SU-DHL-6 (cell line): ENCODE data around the gene KCNIP4.

ENCODE experiments used
- H2AFZ ChIP-seq: fragments of 200-600 bp; sonication (generic); 2 replicates; pipeline ENCODE4 v1.6.1; 2014; ENCODE audit warnings: low read depth, mild to moderate bottlenecking, moderate library complexity, mixed read lengths, antibody characterized with exemption, low read length; ENCODE audit not compliant: severe bottlenecking
- H3F3A ChIP-seq: fragments of 200-600 bp; shearing (Covaris generic); 2 replicates; pipeline ENCODE4 v1.6.0; 2016; ENCODE audit warnings: antibody characterized with exemption, mild to moderate bottlenecking; ENCODE audit not compliant: insufficient read depth
- H3K27ac ChIP-seq: fragments of 200-600 bp; sonication (generic); 2 replicates; pipeline ENCODE4 v1.5.1; 2016; ENCODE audit warnings: low read depth, mild to moderate bottlenecking, low read length, moderate library complexity, mixed read lengths
- H3K27me3 ChIP-seq: fragments of 200-600 bp; sonication (generic), shearing (Covaris generic); 2 replicates; pipeline ENCODE4 v1.6.0; 2014; ENCODE audit warnings: mild to moderate bottlenecking, low read length
- H3K36me3 ChIP-seq: fragments of 200-600 bp; sonication (generic); 2 replicates; pipeline ENCODE4 v1.6.1; 2014; ENCODE audit warnings: mild to moderate bottlenecking, low read length, mixed read lengths
- H3K4me2 ChIP-seq: fragments of 300-600, 200-600 bp; shearing (Covaris generic), sonication (generic); 2 replicates; pipeline ENCODE4 v1.6.0; 2014; ENCODE audit warnings: low read length, low read depth, mild to moderate bottlenecking; ENCODE audit not compliant: poor library complexity, severe bottlenecking
- H3K4me3 ChIP-seq: fragments of 200-600 bp; sonication (generic); 2 replicates; pipeline ENCODE4 v1.5.1; 2014; ENCODE audit warnings: antibody characterized with exemption, low read length, mild to moderate bottlenecking, mixed read lengths; ENCODE audit not compliant: insufficient read depth, poor library complexity, severe bottlenecking
- H3K79me2 ChIP-seq: fragments of 200-600 bp; sonication (generic); 2 replicates; pipeline ENCODE4 v1.6.1; 2014; ENCODE audit warnings: mild to moderate bottlenecking, low read length, moderate library complexity; ENCODE audit not compliant: insufficient read depth
- H3K9ac ChIP-seq: fragments of 200-600 bp; sonication (generic); 2 replicates; pipeline ENCODE4 v1.7.0; 2014; ENCODE audit warnings: mild to moderate bottlenecking, low read length
- H3K9me2 ChIP-seq: fragments of 200-600 bp; sonication (generic); replicated peaks from 2 replicates; pipeline ENCODE4 v1.6.1; 2014; ENCODE audit warnings: low read length; ENCODE audit not compliant: insufficient read depth
- H3K9me3 ChIP-seq: fragments of 200-600 bp; sonication (generic); 2 replicates; pipeline ENCODE4 v1.6.1; 2014; ENCODE audit warnings: low read length, mixed read lengths; ENCODE audit not compliant: insufficient read depth
- H4K20me1 ChIP-seq: fragments of 200-600 bp; sonication (generic); 2 replicates; pipeline ENCODE4 v1.6.1; 2014; ENCODE audit warnings: low read depth, mild to moderate bottlenecking, antibody characterized with exemption, low read length, moderate library complexity, mixed read lengths
- EZH2phosphoT487 ChIP-seq: fragments of 200-600 bp; sonication (generic), shearing (Covaris generic); conservative IDR thresholded peaks from 2 replicates; pipeline ENCODE4 v1.6.1; 2018; ENCODE audit warnings: mild to moderate bottlenecking, antibody characterized with exemption, low read length, moderate library complexity, mixed read lengths
- TF ChIP-seq, protein P1 (sequence below): fragments of 200-600 bp; sonication (generic); IDR thresholded peaks from one replicate; pipeline ENCODE4 v1.5.1; 2017; ENCODE audit warnings: antibody characterized with exemption, mild to moderate bottlenecking, low read length, moderate library complexity; ENCODE audit not compliant: insufficient read depth, poor library complexity, severe bottlenecking

The KCNIP4 gene

GRCh38 chr4:21041708-21042107 is 906.9 kb downstream of the KCNIP4 start:
- no peaks in the 10 kb centered on the region for H3F3A ChIP-seq
- H3K4me3 ChIP-seq, result no peak overlapping the region
- H4K20me1 ChIP-seq, result no peaks in the 10 kb centered on the region
- H3K27me3 ChIP-seq, result no peaks in the 10 kb centered on the region
- H3K36me3 ChIP-seq, result no peaks in the 10 kb centered on the region
- H3K9me2 ChIP-seq, result no peaks in the 10 kb centered on the region
- no peak overlapping the region for H3K9ac ChIP-seq
- TF ChIP-seq EZH2phosphoT487, result no peak
- TF ChIP-seq, protein P1, sequence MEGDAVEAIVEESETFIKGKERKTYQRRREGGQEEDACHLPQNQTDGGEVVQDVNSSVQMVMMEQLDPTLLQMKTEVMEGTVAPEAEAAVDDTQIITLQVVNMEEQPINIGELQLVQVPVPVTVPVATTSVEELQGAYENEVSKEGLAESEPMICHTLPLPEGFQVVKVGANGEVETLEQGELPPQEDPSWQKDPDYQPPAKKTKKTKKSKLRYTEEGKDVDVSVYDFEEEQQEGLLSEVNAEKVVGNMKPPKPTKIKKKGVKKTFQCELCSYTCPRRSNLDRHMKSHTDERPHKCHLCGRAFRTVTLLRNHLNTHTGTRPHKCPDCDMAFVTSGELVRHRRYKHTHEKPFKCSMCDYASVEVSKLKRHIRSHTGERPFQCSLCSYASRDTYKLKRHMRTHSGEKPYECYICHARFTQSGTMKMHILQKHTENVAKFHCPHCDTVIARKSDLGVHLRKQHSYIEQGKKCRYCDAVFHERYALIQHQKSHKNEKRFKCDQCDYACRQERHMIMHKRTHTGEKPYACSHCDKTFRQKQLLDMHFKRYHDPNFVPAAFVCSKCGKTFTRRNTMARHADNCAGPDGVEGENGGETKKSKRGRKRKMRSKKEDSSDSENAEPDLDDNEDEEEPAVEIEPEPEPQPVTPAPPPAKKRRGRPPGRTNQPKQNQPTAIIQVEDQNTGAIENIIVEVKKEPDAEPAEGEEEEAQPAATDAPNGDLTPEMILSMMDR, result no peak
- H3K4me2 ChIP-seq, result no peak overlapping the region
- H3K27ac ChIP-seq, result no peak overlapping the region
- H3K79me2 ChIP-seq, result no peaks in the 10 kb centered on the region
- no peak overlapping the region for H2AFZ ChIP-seq
- no peaks in the 10 kb centered on the region for H3K9me3 ChIP-seq

- Histone ChIP-seq H2AFZ (no peak overlapping the region), H3K4me2 (no peak overlapping the region), H3K36me3 (no peaks in the 10 kb centered on the region), H3K9me3 (no peaks in the 10 kb centered on the region), H3K4me3 (no peak overlapping the region), H3K79me2 (no peaks in the 10 kb centered on the region), H4K20me1 (no peaks in the 10 kb centered on the region), H3K9me2 (no peaks in the 10 kb centered on the region), H3K9ac (no peak overlapping the region), H3K27ac (no peak overlapping the region), H3F3A (no peaks in the 10 kb centered on the region), H3K27me3 (no peaks in the 10 kb centered on the region)
- no peak for TF ChIP-seq EZH2phosphoT487
- TF ChIP-seq, protein P1, result no peak
Observed at GRCh38 chr4:21034728-21035127, 913.8 kb downstream of the KCNIP4 start.

DNA sequence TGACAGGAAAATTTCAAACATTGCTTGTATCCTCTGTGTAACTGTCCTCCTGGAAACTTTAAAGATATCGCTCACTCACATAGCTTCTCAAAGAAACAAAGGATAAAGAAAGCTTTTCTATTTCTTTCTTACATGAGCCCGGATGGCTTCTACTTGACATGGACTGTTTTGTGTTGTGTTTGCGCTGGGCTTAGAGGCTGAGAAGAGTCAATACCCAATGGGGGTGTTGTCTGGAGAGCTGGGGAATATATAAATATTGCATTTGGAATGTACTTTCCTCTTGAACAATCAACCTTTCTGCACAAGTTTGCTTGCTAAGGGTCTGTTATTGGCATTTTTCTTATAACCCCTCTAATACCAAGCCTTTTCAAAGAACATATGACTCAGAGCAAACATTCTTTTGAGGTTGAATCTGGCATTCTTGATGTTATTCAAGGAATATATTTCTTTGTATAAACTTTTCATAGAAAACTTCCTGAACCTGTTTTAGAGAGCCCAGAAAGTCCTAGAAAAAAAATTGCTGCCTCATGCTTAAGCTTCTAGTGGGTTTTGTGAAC is 916.4 kb downstream of the KCNIP4 start:
- no peak overlapping the region for H3K4me2 ChIP-seq
- no peaks in the 10 kb centered on the region for H4K20me1 ChIP-seq
- no peak overlapping the region for H2AFZ ChIP-seq
- TF ChIP-seq EZH2phosphoT487, result no peak
- TF ChIP-seq, protein P1, result no peak
- H3K4me3 ChIP-seq, result no peak overlapping the region
- H3K27ac ChIP-seq, result no peak overlapping the region
- H3F3A ChIP-seq, result no peaks in the 10 kb centered on the region
- H3K9me3 ChIP-seq, result no peaks in the 10 kb centered on the region
- H3K27me3 ChIP-seq, result no peaks in the 10 kb centered on the region
- no peaks in the 10 kb centered on the region for H3K9me2 ChIP-seq
- no peak overlapping the region for H3K9ac ChIP-seq
- no peaks in the 10 kb centered on the region for H3K36me3 ChIP-seq
- H3K79me2 ChIP-seq, result no peaks in the 10 kb centered on the region
